PC-3 (cell line): ENCODE data around the gene B4GALT5. TPM values are rescaled to one million over a fixed set of nuclear protein-coding genes. Genes with fewer than 3 reads are reported as not detected.

Source experiments
- ATAC-seq: fragments of 200-7000 bp; cut with Tn5 transposase; 2 replicates; pipeline ENCODE4 v1.9.1; 2020; ENCODE audit warnings: mild to moderate bottlenecking, moderate library complexity
- BruUV-seq: library from RNA; stranded (reverse); fragments of 400-500 nt; replicated peaks from 2 replicates; lab custom pipeline; 2021; lab: Mats Ljungman, UMichigan
- CTCF ChIA-PET: fragments of 300-600 bp; sonication (Branson Sonifier 250); formaldehyde crosslinking; loops from one replicate; lab custom pipeline; 2022; ENCODE audit warnings: antibody characterized with exemption; lab: Charles Lee
- POLR2A ChIA-PET: fragments of 300-600 bp; sonication (Branson Sonifier 250); formaldehyde crosslinking; loops from one replicate; lab custom pipeline; 2022; ENCODE audit warnings: antibody characterized with exemption; ENCODE audit not compliant: unreplicated experiment; lab: Charles Lee
- DNase-seq: peaks from one replicate; pipeline ENCODE4 v3.0.0-alpha.2; 2015
- H2AFZ ChIP-seq: fragments of 300-600 bp; sonication (generic); 2 replicates; pipeline ENCODE4 v1.6.0; 2016; ENCODE audit warnings: antibody characterized with exemption, low read length
- H3F3A ChIP-seq: fragments of 300-600 bp; sonication (generic); one replicate; pipeline ENCODE4 v1.6.0; 2017; ENCODE audit warnings: antibody characterized with exemption, low read length, control low read depth, mild to moderate bottlenecking; ENCODE audit not compliant: unreplicated experiment
- H3K27ac ChIP-seq: fragments of 300-600 bp; sonication (generic); 2 replicates; pipeline ENCODE4 v1.5.1; 2016; ENCODE audit warnings: mild to moderate bottlenecking, low read length
- H3K27me3 ChIP-seq: fragments of 300-600 bp; sonication (generic); 2 replicates; pipeline ENCODE4 v1.6.1; 2016; ENCODE audit warnings: low read length, mixed read lengths
- H3K36me3 ChIP-seq: fragments of 300-600 bp; sonication (generic); 2 replicates; pipeline ENCODE4 v1.6.1; 2016; ENCODE audit warnings: low read depth, mixed run types, low read length, mixed read lengths
- H3K4me1 ChIP-seq: fragments of 300-600 bp; sonication (generic); 2 replicates; pipeline ENCODE4 v1.5.1; 2016; ENCODE audit warnings: low read length; ENCODE audit not compliant: insufficient read depth
- H3K4me2 ChIP-seq: fragments of 300-600 bp; sonication (generic); 2 replicates; pipeline ENCODE4 v1.6.0; 2016; ENCODE audit warnings: low read length
- H3K4me3 ChIP-seq: fragments of 300-600 bp; sonication (generic); 2 replicates; pipeline ENCODE4 v1.5.1; 2016; ENCODE audit warnings: mild to moderate bottlenecking, low read length, mixed read lengths
- H3K79me2 ChIP-seq: fragments of 300-600 bp; sonication (generic); 2 replicates; pipeline ENCODE4 v1.6.1; 2017; ENCODE audit warnings: low read length, mixed read lengths
- H3K9ac ChIP-seq: fragments of 300-600 bp; sonication (generic); 2 replicates; pipeline ENCODE4 v1.6.0; 2016; ENCODE audit warnings: mild to moderate bottlenecking, low read length
- H3K9me2 ChIP-seq: fragments of 300-600 bp; sonication (generic); replicated peaks from 2 replicates; pipeline ENCODE4 v1.6.1; 2016; ENCODE audit warnings: mixed run types, low read length, mixed read lengths
- H3K9me3 ChIP-seq: fragments of 300-600 bp; sonication (generic); 2 replicates; pipeline ENCODE4 v1.6.1; 2016; ENCODE audit warnings: low read length, mixed read lengths
- H4K20me1 ChIP-seq: fragments of 300-600 bp; sonication (generic); 2 replicates; pipeline ENCODE4 v1.6.1; 2016; ENCODE audit warnings: low read length, mixed read lengths
- EZH2 ChIP-seq: fragments of 300-600 bp; sonication (generic); IDR thresholded peaks from one replicate; pipeline ENCODE4 v1.6.1; 2017; ENCODE audit warnings: antibody characterized with exemption, mild to moderate bottlenecking, low read length; ENCODE audit not compliant: unreplicated experiment
- EZH2phosphoT487 ChIP-seq: fragments of 300-600 bp; sonication (generic); IDR thresholded peaks from 2 replicates; pipeline ENCODE4 v1.6.1; 2018; ENCODE audit warnings: mild to moderate bottlenecking, antibody characterized with exemption, low read length, borderline replicate concordance
- intact Hi-C: fragments of 100-400 bp; cut with micrococcal nuclease; formaldehyde crosslinking; loops from 2 replicates; pipeline ENCODE4 v1.9.0; 2023
- total RNA-seq: library from RNA; depleted of rRNA; stranded (reverse); fragments of >200 nt; gene quantifications from 2 replicates; pipeline ENCODE4 v1.2.3, GENCODE V29; 2014
- TF ChIP-seq, protein P1 (sequence below): fragments of 300-600 bp; sonication (generic); conservative IDR thresholded peaks from 2 replicates; pipeline ENCODE4 v1.5.1; 2017; ENCODE audit warnings: antibody characterized with exemption, low read depth, mild to moderate bottlenecking, low read length

The B4GALT5 gene
- total RNA-seq, 1 experiment from 2014 or later = 18.1 TPM

DNA sequence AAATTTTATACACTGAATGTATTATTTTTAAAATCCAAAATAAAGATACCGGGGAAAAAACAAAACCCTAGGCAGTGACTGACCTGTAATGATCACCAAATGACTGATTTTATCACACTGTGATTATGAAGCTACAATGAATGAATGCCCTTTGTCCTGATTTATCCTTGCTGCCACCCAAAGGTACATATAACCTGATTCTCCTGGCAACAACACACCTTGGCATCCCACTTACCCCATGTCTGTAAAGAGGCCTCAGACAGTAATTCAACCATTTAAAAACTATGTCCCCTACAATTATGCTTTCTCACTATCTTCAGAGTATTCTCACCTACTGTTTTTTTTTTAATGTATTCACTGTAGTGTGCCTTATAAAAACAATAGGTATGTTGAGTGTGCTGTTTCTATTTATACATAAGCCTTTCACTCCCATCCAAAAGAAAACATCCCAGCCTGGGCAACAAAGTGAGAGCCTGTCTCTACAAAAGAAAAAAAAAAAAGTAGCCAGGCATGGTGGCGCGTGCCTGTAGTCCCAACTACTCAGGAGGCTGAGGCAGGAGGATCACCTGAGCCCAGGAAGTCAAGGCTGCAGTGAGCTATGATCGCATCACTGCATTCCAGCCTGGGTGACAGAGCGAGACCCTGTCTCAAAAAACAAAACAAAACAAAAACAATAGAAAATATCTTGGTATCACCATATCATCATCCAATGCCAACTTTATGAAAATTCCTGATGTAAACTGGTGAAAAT lies 21.7 kb downstream of the B4GALT5 start:
- Histone ChIP-seq H3K9ac (no peak overlapping the region), H3K27ac (no peak overlapping the region), H4K20me1 (peaks cover 10% of the 10 kb centered on the region; the same call in 1 of the 2 replicates), H3K4me3 (no peak overlapping the region), H3K4me2 (no peak overlapping the region; the same call in 1 of the 2 replicates), H2AFZ (no peak overlapping the region), H3K9me2 (no peaks in the 10 kb centered on the region), H3F3A (no peaks in the 10 kb centered on the region), H3K9me3 (no peaks in the 10 kb centered on the region), H3K79me2 (peaks cover 100% of the 10 kb centered on the region), H3K27me3 (no peaks in the 10 kb centered on the region), H3K4me1 (peaks cover 43% of the 10 kb centered on the region), H3K36me3 (no peaks in the 10 kb centered on the region)
- DNase-seq = no peak
- POLR2A ChIA-PET = no interaction called here
- CTCF ChIA-PET = no interaction called here
- TF ChIP-seq, protein P1, sequence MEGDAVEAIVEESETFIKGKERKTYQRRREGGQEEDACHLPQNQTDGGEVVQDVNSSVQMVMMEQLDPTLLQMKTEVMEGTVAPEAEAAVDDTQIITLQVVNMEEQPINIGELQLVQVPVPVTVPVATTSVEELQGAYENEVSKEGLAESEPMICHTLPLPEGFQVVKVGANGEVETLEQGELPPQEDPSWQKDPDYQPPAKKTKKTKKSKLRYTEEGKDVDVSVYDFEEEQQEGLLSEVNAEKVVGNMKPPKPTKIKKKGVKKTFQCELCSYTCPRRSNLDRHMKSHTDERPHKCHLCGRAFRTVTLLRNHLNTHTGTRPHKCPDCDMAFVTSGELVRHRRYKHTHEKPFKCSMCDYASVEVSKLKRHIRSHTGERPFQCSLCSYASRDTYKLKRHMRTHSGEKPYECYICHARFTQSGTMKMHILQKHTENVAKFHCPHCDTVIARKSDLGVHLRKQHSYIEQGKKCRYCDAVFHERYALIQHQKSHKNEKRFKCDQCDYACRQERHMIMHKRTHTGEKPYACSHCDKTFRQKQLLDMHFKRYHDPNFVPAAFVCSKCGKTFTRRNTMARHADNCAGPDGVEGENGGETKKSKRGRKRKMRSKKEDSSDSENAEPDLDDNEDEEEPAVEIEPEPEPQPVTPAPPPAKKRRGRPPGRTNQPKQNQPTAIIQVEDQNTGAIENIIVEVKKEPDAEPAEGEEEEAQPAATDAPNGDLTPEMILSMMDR = no peak
- TF ChIP-seq EZH2 (no peak), EZH2phosphoT487 (no peak)
- no peak for ATAC-seq
- intact Hi-C loops = no loop called here
- no TSS peak for BruUV-seq

GRCh38 chr20:49690899-49691620 lies 22.6 kb downstream of the B4GALT5 start:
- Histone ChIP-seq H3K9me2 (no peaks in the 10 kb centered on the region), H3K4me3 (no peak overlapping the region), H3K4me2 (no peak overlapping the region; the same call in 1 of the 2 replicates), H2AFZ (no peak overlapping the region), H3K9ac (no peak overlapping the region), H3F3A (no peaks in the 10 kb centered on the region), H3K27ac (no peak overlapping the region), H3K36me3 (no peaks in the 10 kb centered on the region), H3K27me3 (no peaks in the 10 kb centered on the region), H3K4me1 (peaks cover 39% of the 10 kb centered on the region), H3K9me3 (no peaks in the 10 kb centered on the region), H4K20me1 (peaks cover 10% of the 10 kb centered on the region; the same call in 1 of the 2 replicates), H3K79me2 (peaks cover 100% of the 10 kb centered on the region)
- peak; percentile 37; the same call in 1 of the 2 replicates for ATAC-seq
- DNase-seq = peak; percentile 59
- POLR2A ChIA-PET = no interaction called here
- BruUV-seq = no TSS peak
- intact Hi-C loops = no loop called here
- TF ChIP-seq EZH2 (no peak), EZH2phosphoT487 (no peak)
- TF ChIP-seq, protein P1 = no peak
- CTCF ChIA-PET = no interaction called here
